Adrenal gland (tissue), 12 donors: ENCODE results near the gene CHIC2. TPM values are rescaled to one million over a fixed set of nuclear protein-coding genes. Genes with fewer than 3 reads are reported as not detected.
A peak's percentile ranks its signal among the peaks of the same experiment; 100 is the strongest.

ENCODE experiments used
- DNase-seq, 7 donors: peaks; one replicate each; pipeline ENCODE4 v3.0.0-alpha.2; 2019 to 2020
- H3K27ac ChIP-seq, 5 donors: fragments of 200-600 bp; sonication (generic) in 4 of 5; 1 replicate in 3 of 5; 2 replicates in 2 of 5; pipeline versions ENCODE4 v1.5.1 to v1.8.0; 2016 to 2020; ENCODE audit warnings: mild to moderate bottlenecking in 1 of 5
- H3K27me3 ChIP-seq: fragments of 200-600 bp; 2 replicates; pipeline ENCODE4 v1.8.0; 2021
- H3K36me3 ChIP-seq, 2 donors: fragments of 200-600 bp; replicated peaks in 1 of 2; 1 replicate in 1 of 2; 2 replicates in 1 of 2; pipeline versions ENCODE4 v1.5.1 to v1.8.0; 2018 to 2022
- H3K4me1 ChIP-seq, 2 donors: fragments of 200-600 bp; replicated peaks in 1 of 2; 1 replicate in 1 of 2; 2 replicates in 1 of 2; pipeline versions ENCODE4 v1.5.1 to v1.8.0; 2018 to 2021
- H3K4me3 ChIP-seq, 4 donors: fragments of 200-600 bp; sonication (generic) in 3 of 4; one replicate each; pipeline ENCODE4 v1.5.1; 2016 to 2018
- H3K9me3 ChIP-seq, 3 donors: fragments of 200-600 bp; sonication (generic) in 1 of 3; replicated peaks in 1 of 3; 1 replicate in 2 of 3; 2 replicates in 1 of 3; pipeline versions ENCODE4 v1.5.1 to v1.8.0; 2016 to 2021
- CTCF ChIP-seq, 6 experiments: fragments of 450-650 bp in 4 of 6; fragments of 200-600 bp in 2 of 6; sonication (generic) in 1 of 6; IDR thresholded peaks; 1 replicate in 5 of 6; 2 replicates in 1 of 6; pipeline versions ENCODE4 v1.5.1 to v1.8.0; 2016 to 2021; ENCODE audit warnings: antibody characterized with exemption in 6 of 6, mild to moderate bottlenecking in 2 of 6, moderate library complexity in 1 of 6
- POLR2A ChIP-seq, 2 donors: fragments of 450-650 bp; IDR thresholded peaks; one replicate each; pipeline ENCODE4 v1.6.1; 2017; ENCODE audit warnings: antibody characterized with exemption in 2 of 2, mild to moderate bottlenecking in 2 of 2, moderate library complexity in 1 of 2
- WGBS, 4 donors: extraction: QIAGEN DNeasy Blood & Tissue Kit in 2 of 4; methylation state at CpG; one replicate each; pipeline versions ENCODE4 v1.1.5 to v1.1.7; 2013 to 2017; 5-methylcytosine and 5-hydroxymethylcytosine counted together
- intact Hi-C, 2 donors: fragments of 100-400 bp; cut with DNase I; formaldehyde crosslinking; loops; one replicate each; pipeline versions ENCODE4 v1.14.1 to v1.15.0; 2022 to 2023
- polyA plus RNA-seq, 3 donors: library from polyadenylated mRNA; stranded (reverse); fragments of 200-250 nt in 2 of 3; fragments of 350-450 nt in 1 of 3; fragmentation: Illumina TruSeq in 1 of 3; extraction: RNeasy Lipid Tissue Mini Kit (QIAGEN cat#74804) in 1 of 3; gene quantifications; one replicate each; pipeline ENCODE4 v1.2.3, GENCODE V29; 2013 to 2014
- total RNA-seq, 9 donors: library from RNA; depleted of rRNA in 4 of 9; stranded (reverse); fragments of >200 nt in 4 of 9; fragments of 120-200 nt in 1 of 9; fragmentation: NEBNext Ultra II Directional in 1 of 9; extraction: Animal tissue kit (Norgen Biotek cat#: 25700) in 1 of 9; gene quantifications; one replicate each; pipeline versions ENCODE4 v1.1.0 to v1.2.4, GENCODE V29; 2013 to 2023
- donor health status: healthy with polysubstance abuse.
- donor health status: Bipolar disorder and iron deficiency.
- donor health status: DM: yes; HTN: yes; CAD: no.
- donor health status: DM: no; HTN: no; CAD: no.
- donor health status: DM: no; HTN: no; CAD: no.
- donor health status: DM: yes; HTN: yes; CAD: no.

CHIC2 gene
- total and polyA plus RNA-seq, 12 donors = 9.7 to 68.0 (median 24.1) TPM

- intact Hi-C loops = no loop called here
- Histone ChIP-seq H3K36me3 (no peaks in the 10 kb centered on the region), H3K4me3 (no peak overlapping the region), H3K4me1 (peaks cover 6 to 25% of the 10 kb centered on the region in 2 donors), H3K9me3 (no peaks in the 10 kb centered on the region), H3K27me3 (no peaks in the 10 kb centered on the region), H3K27ac (peak overlapping the region in 2 of 5 donors; percentile 35 to 59)
- whole genome bisulfite sequencing, 4 donors = 49 to 65% (median 57%) methylated on average over 2 of the region's 2 CpGs
- TF ChIP-seq POLR2A (IDR thresholded peaks at IDR 0.05) (no peak), CTCF (IDR thresholded peaks at IDR 0.05) (no peak)
- DNase-seq = no peak
Observed at GRCh38 chr4:54066718-54067129, 2.3 kb upstream of the CHIC2 start.

- peak overlapping the region in 3 of 5 donors; percentile 75 to 94 (median 78) for H3K27ac ChIP-seq
- peaks cover 12 to 31% of the 10 kb centered on the region in 2 donors for H3K4me1 ChIP-seq
- H3K36me3 ChIP-seq = no peaks in the 10 kb centered on the region
- H3K4me3 ChIP-seq = no peak overlapping the region
- WGBS, 4 donors = 88 to 97% (median 91%) methylated on average over 2 of the region's 2 CpGs
- intact Hi-C loops = no loop called here
- peak in 1 of 7 donors; percentile 10 for DNase-seq
- TF ChIP-seq POLR2A (IDR thresholded peaks at IDR 0.05) (no peak), CTCF (IDR thresholded peaks at IDR 0.05) (no peak)
- no peaks in the 10 kb centered on the region for H3K27me3 ChIP-seq
- H3K9me3 ChIP-seq = no peaks in the 10 kb centered on the region
Observed at GRCh38 chr4:54066088-54066415, 1.6 kb upstream of the CHIC2 start.

- intact Hi-C loops = no loop called here
- Histone ChIP-seq H3K27ac (peak overlapping the region; percentile 22 to 94 (median 78)), H3K36me3 (no peaks in the 10 kb centered on the region), H3K4me1 (peaks cover 16 to 37% of the 10 kb centered on the region in 2 donors), H3K4me3 (peak overlapping the region in 1 of 4 donors; percentile 98), H3K27me3 (no peaks in the 10 kb centered on the region), H3K9me3 (no peaks in the 10 kb centered on the region)
- TF ChIP-seq CTCF (IDR thresholded peaks at IDR 0.05) = no peak
- no peak for TF ChIP-seq POLR2A (IDR thresholded peaks at IDR 0.05)
- DNase-seq = peak in 3 of 7 donors; percentile 16 to 61 (median 34)
- 44 to 66% (median 55%) methylated on average over 6 of the region's 6 CpGs for WGBS, 4 donors
Observed at GRCh38 chr4:54065282-54066087, 1.1 kb upstream of the CHIC2 start.

- Histone ChIP-seq H3K9me3 (no peaks in the 10 kb centered on the region), H3K4me1 (peaks cover 31 to 54% of the 10 kb centered on the region in 2 donors), H3K4me3 (peak overlapping the region; percentile 85 to 98 (median 94)), H3K27me3 (no peaks in the 10 kb centered on the region), H3K27ac (peak overlapping the region; percentile 87 to 99 (median 94)), H3K36me3 (no peaks in the 10 kb centered on the region)
- intact Hi-C loops = no loop called here
- DNase-seq = peak in 6 of 7 donors; percentile 40 to 62 (median 50)
- TF ChIP-seq POLR2A (IDR thresholded peaks at IDR 0.05) (no peak), CTCF (IDR thresholded peaks at IDR 0.05) (peak in 1 of 6 experiments; percentile 1)
- 0 to 1% (median 0%) methylated on average over 13 to 38 of the region's 38 CpGs for WGBS, 4 donors
Observed at GRCh38 chr4:54063737-54064316, 578 bp downstream of the CHIC2 start.
